GM21528 (cell line): Measurements from ENCODE around the gene COLQ.
"Not testable (repeated sequence)": the region's sequence is repeated elsewhere in the genome, so short reads cannot be mapped to it uniquely, and the experiment has no call there.

Source experiments
- ATAC-seq: cut with Tn5 transposase; IDR thresholded peaks from one replicate; pipeline ENCODE4 v1.9.1; 2021; ENCODE audit warnings: mild to moderate bottlenecking, moderate library complexity; ENCODE audit not compliant: unreplicated experiment, low FRiP score

The COLQ gene

DNA sequence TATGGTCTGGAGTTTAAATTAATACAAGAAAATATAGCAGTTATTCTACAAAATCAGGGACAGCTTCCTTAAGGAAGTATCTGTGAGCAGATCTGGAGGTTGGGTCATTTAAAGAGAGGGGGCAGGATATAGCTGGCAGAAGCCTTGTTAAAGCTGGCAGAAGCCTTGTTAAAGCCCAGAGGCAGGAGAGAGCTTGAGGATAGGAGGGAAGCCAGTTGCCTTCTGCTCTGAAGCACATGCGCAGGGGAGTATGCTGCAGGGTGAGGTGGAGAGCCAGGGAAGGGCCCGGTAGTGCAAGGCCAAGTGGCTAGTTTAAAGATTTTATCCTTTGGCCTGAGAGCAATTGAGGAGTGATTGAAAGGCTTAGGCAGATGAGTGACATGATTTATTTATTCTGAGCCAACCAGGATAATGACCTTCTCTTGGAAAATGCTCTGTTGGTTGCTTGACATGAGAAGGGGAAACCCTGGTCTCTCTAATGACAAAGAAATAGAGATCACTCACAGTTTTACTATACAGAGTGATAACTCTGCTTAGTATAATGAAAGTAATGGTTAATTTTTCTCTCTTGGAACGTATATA lies 90.2 kb downstream of the COLQ start:
- ATAC-seq: no peak

DNA sequence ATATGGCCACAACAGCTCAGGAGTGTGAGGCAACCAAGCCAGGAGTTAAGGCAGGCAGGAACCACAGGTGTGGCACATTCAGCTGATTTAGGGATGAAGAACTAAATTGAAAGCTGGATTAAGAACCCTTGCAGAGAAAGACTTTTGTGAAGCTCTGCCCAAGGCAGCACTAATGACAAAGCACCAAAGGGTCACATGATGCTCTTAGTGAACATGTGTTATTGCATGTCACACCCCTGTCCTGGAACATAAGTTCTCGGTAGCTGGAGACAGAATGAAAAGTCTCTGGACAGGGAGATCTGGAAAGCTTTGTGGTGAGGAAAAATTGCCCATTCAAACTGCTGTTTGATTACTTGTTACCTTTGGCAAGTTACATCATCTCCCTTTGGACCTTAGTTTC lies 90.9 kb downstream of the COLQ start:
- no peak for ATAC-seq

DNA sequence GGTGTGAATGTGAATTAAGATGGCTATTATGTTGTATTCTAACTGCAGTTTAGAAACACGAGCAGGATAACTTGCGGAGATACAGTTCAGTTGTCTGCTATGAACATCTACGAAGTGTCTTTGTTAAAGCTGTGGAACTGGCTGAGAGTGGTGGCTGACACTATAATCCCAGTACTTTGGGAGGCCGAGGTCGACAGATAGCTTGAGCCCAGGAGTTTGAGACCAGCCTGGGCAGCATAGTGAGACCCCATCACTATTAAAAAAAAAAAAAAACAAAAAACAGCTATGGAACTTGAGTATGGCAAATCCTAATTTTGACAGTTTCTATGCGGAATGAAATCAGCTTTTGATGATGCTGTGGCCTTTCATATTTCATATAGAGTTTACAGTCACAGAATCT lies 92.4 kb downstream of the COLQ start:
- no peak for ATAC-seq

DNA sequence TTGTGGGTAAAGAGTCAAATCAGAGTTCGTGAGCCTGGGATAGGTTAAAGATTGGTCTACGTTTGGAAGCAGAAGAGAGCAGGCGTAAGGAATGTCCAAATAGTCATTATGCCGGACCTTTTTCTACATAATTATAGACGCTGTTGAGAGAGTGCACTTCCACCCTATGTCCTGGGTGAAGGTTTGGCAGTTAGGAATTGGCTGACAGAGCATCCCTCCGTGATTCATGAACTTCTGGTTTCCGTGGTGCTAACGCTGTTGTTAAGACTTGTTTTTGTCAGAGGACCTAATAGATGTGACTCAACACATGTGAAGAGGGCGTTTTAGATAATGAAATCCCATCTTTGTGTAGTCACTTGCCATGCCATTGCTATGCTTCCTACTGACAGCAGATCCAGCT lies 93.0 kb downstream of the COLQ start:
- ATAC-seq: no peak

DNA sequence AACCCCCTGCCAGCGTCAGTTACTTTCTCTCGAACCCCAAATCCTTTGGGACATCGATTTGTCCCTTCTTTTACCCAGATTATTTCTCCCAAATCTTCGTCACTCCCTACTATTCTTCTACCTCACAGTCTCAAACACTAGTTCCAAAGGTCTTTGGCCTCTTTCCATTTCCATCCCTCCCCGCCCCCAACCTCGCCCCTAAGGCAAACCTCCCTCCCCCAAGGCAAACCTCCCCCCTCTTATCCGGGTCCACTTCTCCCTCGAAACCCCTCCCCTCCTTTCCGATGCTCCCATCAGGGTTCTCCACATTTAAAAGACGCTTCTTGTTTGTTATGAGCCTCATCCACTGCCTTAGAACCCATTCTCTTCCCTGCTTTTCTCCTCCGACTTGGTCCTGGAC lies 93.5 kb downstream of the COLQ start:
- no peak for ATAC-seq

DNA sequence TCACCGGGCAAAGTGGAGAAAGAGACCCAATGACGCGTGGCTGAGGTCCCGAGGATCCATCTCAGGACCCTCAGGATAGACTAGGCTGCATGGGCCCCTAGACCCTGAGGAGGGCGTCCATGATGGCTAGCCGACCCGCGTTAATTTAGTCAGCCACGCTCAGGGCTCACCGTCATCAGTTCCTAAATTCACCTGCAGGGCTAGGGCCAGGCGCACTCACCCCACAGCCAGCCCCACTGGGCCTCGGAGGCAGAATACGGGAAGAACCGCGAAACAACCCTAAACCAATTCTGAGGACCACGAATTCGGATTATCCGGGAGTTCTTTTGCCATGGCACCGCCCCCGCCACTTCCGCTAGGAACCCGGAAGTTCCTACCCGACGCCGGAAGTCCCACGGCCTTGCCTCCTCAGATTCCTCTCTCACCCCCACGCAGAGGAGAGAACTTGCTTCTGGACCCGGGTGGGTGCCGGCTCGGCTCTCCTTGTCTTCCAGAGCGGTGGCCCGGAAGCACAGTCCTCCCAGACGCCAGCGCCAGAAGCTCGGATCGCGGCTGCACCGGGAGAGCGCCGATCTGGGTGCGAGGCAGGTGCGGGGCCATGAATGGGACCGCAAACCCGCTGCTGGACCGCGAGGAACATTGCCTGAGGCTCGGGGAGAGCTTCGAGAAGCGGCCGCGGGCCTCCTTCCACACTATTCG lies 94.2 kb downstream of the COLQ start, which contains the start of the genes EAF1 and METTL6:
Gene EAF1, plus strand, starts transcription at position 417 of the 699 bp plus-strand sequence. Its CDS starts 182 bp downstream, at position 599.
Gene METTL6, minus strand, starts transcription at position 363 of the 699 bp plus-strand sequence. CDS start 1,033 bp downstream, outside the sequence.
- ATAC-seq: peak; percentile 91

DNA sequence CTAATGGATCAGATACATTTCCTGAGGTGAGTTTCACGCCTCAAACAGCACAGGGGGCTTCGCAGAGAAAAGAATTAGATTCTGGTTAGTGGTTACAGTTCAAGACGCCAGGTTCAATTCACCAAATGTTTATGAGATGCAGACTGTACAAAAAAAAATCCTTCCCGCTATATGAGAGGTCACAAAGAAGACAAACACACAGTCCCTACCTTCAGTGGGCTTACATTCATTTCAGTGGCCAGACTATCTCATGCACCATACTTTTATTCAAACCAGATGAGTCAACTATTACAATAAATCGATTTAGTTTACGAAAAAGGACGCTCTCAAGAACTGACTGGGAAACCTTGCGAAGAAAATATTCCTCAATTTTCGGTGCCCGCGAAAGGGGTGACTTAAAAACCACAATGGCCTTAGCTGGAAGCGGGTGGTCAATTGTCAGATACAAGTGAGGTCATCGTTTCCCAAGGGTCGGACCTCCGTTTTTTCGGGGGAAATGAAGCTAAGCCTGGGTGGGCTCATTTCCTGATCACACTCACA lies 94.9 kb downstream of the COLQ start:
- ATAC-seq: no peak

DNA sequence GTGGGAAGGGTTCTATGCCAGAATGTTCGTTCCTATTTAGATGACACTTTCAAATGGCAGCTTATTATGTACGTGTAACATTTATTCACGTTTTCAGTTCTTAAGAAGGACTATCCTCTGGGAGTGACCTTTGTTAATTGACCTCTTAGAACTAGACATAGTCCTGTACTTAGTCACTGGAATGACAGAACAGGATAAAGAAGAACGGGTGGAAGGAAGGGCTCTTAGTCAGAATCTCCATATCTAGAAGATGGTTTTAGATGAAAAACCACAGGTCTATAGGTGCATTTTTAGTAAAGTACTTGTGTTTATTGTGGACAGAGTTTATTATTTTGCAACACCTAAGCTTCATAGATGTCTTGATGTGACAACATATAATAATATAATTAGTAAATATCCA lies 100.6 kb downstream of the COLQ start:
- no peak for ATAC-seq

DNA sequence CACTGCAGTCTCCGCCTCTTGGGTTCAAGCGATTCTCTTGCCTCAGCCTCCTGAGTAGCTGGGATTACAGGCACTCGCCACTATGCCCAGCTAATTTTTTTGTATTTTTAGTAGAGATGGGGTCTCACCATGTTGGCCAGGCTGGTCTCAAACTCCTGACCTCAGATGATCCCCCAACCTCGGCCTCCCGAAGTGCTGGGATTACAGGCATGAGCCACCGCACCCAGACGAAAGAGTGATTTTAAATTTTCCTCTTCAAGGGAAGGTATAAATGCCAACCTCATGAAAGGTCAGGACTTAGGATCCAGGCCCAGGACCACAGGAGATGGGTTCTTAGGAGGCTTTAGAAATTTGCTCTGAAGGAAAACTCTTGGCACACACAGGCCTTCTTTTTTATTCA lies 110.5 kb downstream of the COLQ start:
- ATAC-seq: not testable (repeated sequence)

DNA sequence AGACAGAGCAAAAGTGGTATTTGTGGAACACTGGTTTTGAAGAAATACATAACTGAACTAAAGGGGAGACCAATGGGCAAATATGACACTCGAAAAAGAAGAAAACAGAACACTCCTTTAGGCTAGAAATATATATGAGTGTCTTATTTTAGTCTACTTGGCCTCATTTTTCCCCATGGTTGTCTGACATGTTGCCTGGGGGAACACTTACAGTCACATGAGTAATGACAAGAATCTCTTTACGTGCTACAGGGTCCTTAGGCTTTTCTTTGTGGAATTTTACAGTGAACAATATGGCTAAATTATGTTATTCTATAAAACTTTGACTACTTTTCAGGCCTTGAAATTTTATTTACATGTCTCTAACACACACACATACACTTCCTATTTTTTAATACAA lies 111.7 kb downstream of the COLQ start:
- no peak for ATAC-seq

DNA sequence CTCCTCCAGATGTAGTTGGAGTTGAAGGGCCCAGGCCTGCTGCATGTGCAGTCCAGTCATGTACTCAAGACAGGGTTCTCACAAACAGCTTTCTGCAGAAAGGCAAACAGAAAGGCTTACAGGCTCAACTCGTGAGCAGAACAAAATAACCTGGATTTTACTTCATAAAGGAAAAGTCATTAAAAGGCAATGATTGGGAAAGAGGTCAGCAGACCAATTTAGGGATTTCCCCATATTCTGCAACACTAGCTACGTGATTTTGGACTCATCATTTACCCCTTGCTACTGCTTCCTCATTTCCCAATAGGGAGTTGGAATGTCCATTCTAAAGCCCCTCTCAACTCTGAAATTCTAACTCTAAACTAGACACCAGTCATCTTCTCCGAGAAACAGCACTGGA lies 112.3 kb downstream of the COLQ start:
- no peak for ATAC-seq

DNA sequence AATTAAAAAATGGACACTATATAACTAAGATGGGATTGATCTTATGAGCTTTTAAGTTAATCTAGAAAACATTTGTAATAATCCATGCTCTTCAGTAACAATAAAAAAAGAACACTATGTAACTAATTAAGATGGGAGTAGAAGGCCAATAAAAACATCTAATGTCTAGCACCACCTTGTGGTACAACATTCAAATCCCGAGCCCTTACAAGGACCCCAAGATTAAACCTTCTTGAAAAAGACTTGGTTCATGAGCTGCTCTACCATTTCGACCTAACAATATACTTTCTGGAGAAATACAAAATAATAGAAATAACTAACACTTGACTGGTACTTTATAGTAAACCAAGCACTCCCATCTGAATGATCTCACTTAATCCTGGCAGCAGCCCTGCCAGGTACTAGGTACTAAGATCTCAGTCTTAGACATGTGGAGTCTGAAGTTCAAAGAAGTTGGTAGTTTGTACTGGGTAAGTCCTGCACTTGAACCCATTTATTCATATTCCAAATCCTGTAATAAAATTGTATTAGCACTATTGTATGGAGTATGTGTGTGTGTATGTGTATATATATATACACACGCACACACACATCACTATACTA lies 116.0 kb downstream of the COLQ start:
- ATAC-seq: no peak

DNA sequence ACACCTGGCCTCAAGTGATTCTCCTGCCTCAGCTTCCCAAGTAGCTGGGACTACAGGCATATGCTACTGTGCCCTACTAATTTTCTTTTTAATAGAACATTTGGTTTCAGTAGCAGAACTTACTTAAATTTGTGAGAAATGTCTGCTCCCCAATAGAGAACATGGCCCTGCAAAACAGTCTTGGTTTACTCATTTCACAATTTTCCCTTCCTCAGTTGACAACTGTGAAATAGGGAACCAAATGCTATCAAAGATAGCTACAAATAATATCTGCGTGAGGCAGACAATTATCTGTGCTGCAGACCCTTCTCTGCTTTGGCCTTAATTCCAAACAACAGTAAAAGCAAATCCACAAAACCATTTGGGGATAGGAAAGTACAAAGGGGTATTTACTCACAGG lies 116.7 kb downstream of the COLQ start:
- no peak for ATAC-seq

DNA sequence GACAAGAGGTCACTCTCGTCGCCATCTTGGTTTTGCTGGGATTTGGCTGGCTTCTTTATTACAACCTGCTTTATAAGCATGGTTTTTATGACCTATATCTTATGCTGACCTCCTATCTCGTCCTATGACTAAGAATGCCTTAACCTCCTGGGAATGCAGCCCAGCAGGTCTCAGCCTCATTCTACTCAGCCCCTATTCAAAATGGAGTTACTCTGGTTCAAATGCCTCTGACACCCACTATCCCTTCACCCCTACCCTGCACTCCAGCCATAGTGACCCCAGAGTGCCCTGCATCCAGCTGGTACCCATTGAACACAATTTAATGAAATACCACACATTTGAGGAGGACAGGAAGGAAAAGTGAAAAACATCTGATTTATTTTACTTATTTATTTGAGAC lies 117.5 kb downstream of the COLQ start:
- no peak for ATAC-seq

DNA sequence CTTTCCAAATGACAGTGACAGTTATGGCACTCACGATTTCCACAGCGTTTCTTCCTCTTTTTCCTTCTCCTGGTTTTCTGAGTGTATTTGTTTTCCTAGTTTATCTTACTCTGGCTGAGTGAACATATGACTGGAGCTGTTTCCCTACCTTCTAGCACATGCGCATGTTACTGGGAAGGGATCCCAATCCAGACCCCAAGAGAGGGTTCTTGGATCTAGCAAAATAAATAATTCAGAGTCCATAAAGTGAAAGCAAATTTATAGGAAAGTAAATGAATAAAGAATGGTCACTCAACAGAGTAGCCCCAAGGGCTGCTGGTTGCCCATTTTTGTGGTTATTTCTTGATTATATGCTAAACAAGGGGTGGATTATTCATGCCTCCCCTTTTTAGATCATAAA lies 118.0 kb downstream of the COLQ start:
- ATAC-seq: no peak

DNA sequence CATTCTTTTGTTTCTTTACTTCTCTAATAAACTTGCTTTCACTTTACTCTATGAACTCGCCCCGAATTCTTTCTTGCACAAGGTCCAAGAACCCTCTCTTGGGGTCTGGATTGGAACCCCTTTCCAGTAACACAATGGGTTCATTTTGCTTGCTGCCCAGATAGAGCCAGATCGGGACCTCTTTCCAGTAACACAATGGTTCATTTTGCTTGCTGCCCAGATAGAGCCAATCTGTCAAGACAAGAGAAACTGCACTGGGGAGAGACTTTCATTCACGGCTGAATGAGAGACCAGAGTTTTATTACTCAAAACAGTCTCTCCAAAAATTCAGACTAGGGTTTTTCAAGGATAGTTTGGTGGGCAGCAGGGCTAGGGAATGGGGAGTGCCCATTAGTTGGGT lies 119.6 kb downstream of the COLQ start:
- ATAC-seq: no peak
